ENCODE measurements around the gene CCDC170.

DNA sequence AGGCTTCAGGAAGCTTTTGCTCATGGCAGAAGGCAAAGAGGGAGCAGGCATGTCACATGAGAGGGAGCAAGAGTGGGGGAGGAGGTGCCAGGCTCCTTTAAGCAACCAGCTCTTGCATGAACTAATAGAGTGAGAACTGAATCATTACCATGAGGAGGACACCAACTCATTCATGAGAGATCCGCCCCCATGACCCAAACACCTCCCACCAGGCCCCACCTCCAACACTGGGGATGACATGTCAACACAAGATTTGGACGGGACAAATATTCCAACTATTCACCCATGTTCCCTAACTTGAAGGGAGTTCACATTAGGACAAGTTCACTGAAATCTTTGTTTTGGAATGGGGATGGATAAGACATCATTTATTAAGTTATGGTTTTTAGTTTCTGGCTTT lies 158.5 kb downstream of the CCDC170 start:
- TF ChIP-seq HMG20A (CRISPR knock-in tag; conservative IDR thresholded peaks at IDR 0.05) (no peak), ZNF282 (CRISPR knock-in tag; IDR thresholded peaks at IDR 0.05) (no peak), ZNF12 (CRISPR knock-in tag; IDR thresholded peaks at IDR 0.05) (no peak), NFE2 (IDR thresholded peaks at IDR 0.05; ENCODE audit: low read depth) (no peak), RCOR1 (IDR thresholded peaks at IDR 0.05; ENCODE audit: borderline replicate concordance in 1 of 2, low read depth in 2 of 2, low read length in 2 of 2) (no peak), ZNF24 (IDR thresholded peaks at IDR 0.05) (no peak), BDP1 (IDR thresholded peaks at IDR 0.05; ENCODE audit: insufficient read depth, insufficient read length) (no peak), CREB1 (IDR thresholded peaks at IDR 0.05) (no peak), CREB1 (CRISPR knock-in tag; IDR thresholded peaks at IDR 0.05) (no peak)
- TF ChIP-seq, protein P1, sequence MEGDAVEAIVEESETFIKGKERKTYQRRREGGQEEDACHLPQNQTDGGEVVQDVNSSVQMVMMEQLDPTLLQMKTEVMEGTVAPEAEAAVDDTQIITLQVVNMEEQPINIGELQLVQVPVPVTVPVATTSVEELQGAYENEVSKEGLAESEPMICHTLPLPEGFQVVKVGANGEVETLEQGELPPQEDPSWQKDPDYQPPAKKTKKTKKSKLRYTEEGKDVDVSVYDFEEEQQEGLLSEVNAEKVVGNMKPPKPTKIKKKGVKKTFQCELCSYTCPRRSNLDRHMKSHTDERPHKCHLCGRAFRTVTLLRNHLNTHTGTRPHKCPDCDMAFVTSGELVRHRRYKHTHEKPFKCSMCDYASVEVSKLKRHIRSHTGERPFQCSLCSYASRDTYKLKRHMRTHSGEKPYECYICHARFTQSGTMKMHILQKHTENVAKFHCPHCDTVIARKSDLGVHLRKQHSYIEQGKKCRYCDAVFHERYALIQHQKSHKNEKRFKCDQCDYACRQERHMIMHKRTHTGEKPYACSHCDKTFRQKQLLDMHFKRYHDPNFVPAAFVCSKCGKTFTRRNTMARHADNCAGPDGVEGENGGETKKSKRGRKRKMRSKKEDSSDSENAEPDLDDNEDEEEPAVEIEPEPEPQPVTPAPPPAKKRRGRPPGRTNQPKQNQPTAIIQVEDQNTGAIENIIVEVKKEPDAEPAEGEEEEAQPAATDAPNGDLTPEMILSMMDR (IDR thresholded peaks at IDR 0.05 in 2 of 3, conservative IDR thresholded peaks at IDR 0.05 in 1 of 3; ENCODE audit: insufficient read depth in 2 of 3, low read depth in 1 of 3, low read length in 3 of 3) = no peak
- TF ChIP-seq, protein P2, sequence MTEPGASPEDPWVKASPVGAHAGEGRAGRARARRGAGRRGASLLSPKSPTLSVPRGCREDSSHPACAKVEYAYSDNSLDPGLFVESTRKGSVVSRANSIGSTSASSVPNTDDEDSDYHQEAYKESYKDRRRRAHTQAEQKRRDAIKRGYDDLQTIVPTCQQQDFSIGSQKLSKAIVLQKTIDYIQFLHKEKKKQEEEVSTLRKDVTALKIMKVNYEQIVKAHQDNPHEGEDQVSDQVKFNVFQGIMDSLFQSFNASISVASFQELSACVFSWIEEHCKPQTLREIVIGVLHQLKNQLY (CRISPR knock-in tag; conservative IDR thresholded peaks at IDR 0.05) = no peak
